Panc1 (cell line): ENCODE results near the gene DLX3. TPM values are rescaled to one million over a fixed set of nuclear protein-coding genes. Genes with fewer than 3 reads are reported as not detected.

Experiments used
- ATAC-seq: fragments of 200-7000 bp; cut with Tn5 transposase; 2 replicates; pipeline ENCODE4 v1.9.1; 2020; ENCODE audit warnings: mild to moderate bottlenecking, moderate library complexity
- BruUV-seq: library from RNA; stranded (reverse); fragments of 400-500 nt; replicated peaks from 2 replicates; lab custom pipeline; 2021; lab: Mats Ljungman, UMichigan
- CTCF ChIA-PET: fragments of 300-600 bp; sonication (Branson Sonifier 250); formaldehyde crosslinking; loops from one replicate; lab custom pipeline; 2022; ENCODE audit warnings: antibody characterized with exemption; lab: Charles Lee
- POLR2A ChIA-PET: fragments of 300-600 bp; sonication (Branson Sonifier 250); formaldehyde crosslinking; loops from one replicate; lab custom pipeline; 2022; ENCODE audit warnings: antibody characterized with exemption; lab: Charles Lee
- DNase-seq: peaks from one replicate; pipeline ENCODE4 v3.0.0-alpha.2; 2010; ENCODE audit warnings: low read depth, low spot score
- H3K27ac ChIP-seq: 2 replicates; pipeline ENCODE4 v1.5.1; 2011; ENCODE audit warnings: mild to moderate bottlenecking, low read length, inconsistent platforms
- H3K27me3 ChIP-seq: fragments of 200-500 bp; sonication (Bioruptor generic); 2 replicates; pipeline ENCODE4 v1.6.0; 2014; ENCODE audit warnings: low read length, inconsistent platforms; ENCODE audit not compliant: control insufficient read depth, insufficient read depth
- H3K36me3 ChIP-seq: fragments of 200-500 bp; sonication (Bioruptor generic); 2 replicates; pipeline ENCODE4 v1.5.1; 2014; ENCODE audit warnings: inconsistent platforms, mild to moderate bottlenecking, low read length, moderate library complexity; ENCODE audit not compliant: control insufficient read depth, insufficient read depth
- H3K4me1 ChIP-seq: 2 replicates; pipeline ENCODE4 v1.5.1; 2011; ENCODE audit warnings: inconsistent platforms, mild to moderate bottlenecking, low read length, moderate library complexity; ENCODE audit not compliant: control insufficient read depth, insufficient read depth
- H3K4me3 ChIP-seq, 2 experiments: 2 replicates each; pipeline ENCODE4 v1.5.1; 2011 to 2012; ENCODE audit warnings: low read depth in 2 of 2, low read length in 2 of 2, mild to moderate bottlenecking in 2 of 2, inconsistent platforms in 1 of 2, moderate library complexity in 1 of 2
- H3K9me3 ChIP-seq: fragments of 200-500 bp; sonication (Bioruptor generic); 2 replicates; pipeline ENCODE4 v1.5.1; 2014; ENCODE audit warnings: low read depth, mild to moderate bottlenecking, inconsistent platforms, low read length, moderate library complexity; ENCODE audit not compliant: control insufficient read depth, insufficient read depth
- CTCF ChIP-seq: fragments of 450-650 bp; IDR thresholded peaks from 2 replicates; pipeline ENCODE4 v1.5.1; 2017; ENCODE audit warnings: mild to moderate bottlenecking
- POLR2AphosphoS5 ChIP-seq: IDR thresholded peaks from 2 replicates; pipeline ENCODE4 v1.6.1; 2012; ENCODE audit warnings: mild to moderate bottlenecking, low read depth, low read length, moderate library complexity
- REST ChIP-seq, 2 experiments: IDR thresholded peaks; 2 replicates each; pipeline ENCODE4 v1.6.1; 2011 to 2012; ENCODE audit warnings: low read depth in 2 of 2, control low read depth in 1 of 2, low read length in 1 of 2, mild to moderate bottlenecking in 1 of 2, moderate library complexity in 1 of 2; ENCODE audit not compliant: insufficient read depth in 1 of 2
- SIN3A ChIP-seq: IDR thresholded peaks from 2 replicates; pipeline ENCODE4 v1.6.1; 2012; ENCODE audit warnings: low read depth, mild to moderate bottlenecking, low read length, moderate library complexity, borderline replicate concordance; ENCODE audit not compliant: insufficient read depth
- TCF7L2 ChIP-seq: IDR thresholded peaks from 2 replicates; pipeline ENCODE4 v1.6.1; 2011; ENCODE audit warnings: mild to moderate bottlenecking, low read depth, low read length, inconsistent platforms
- in situ Hi-C: cut with HindIII; loops from 2 replicates; pipeline ENCODE4 v1.10.0; 2016; ENCODE audit warnings: low sequenced_read_pairs, low pct_unique_long_range_greater_than_20kb
- intact Hi-C: fragments of 100-400 bp; cut with micrococcal nuclease; formaldehyde crosslinking; loops from one replicate; pipeline ENCODE4 v1.10.0; 2022; ENCODE audit not compliant: unreplicated experiment
- total RNA-seq: library from RNA; stranded (reverse); gene quantifications from one replicate; pipeline ENCODE4 v1.2.1, GENCODE V29; 2021; ENCODE audit not compliant: unreplicated experiment

DLX3 gene
- total RNA-seq, 1 experiment from 2014 or later, result 2.9 TPM

- no peak for ATAC-seq
- H3K27ac ChIP-seq, result peak overlapping the region; percentile 91
- no peak for DNase-seq
- ChIA-PET POLR2A (interaction anchor here (0.6 to 1.4 kb wide), 2 partner anchors 26 to 30 kb away, joined by 3 to 4 read pairs; partner anchors contain the start of gene ITGA3), CTCF (no interaction called here)
- intact Hi-C loops (no loop called here), in situ Hi-C loops (no loop called here)
- no peaks in the 10 kb centered on the region for H3K27me3 ChIP-seq
- H3K9me3 ChIP-seq, result no peaks in the 10 kb centered on the region; the same call in 1 of the 2 replicates
- H3K36me3 ChIP-seq, result no peaks in the 10 kb centered on the region
- H3K4me1 ChIP-seq, result peaks cover 37% of the 10 kb centered on the region
- BruUV-seq, result no TSS peak
- no peak overlapping the region for H3K4me3 ChIP-seq
- TF ChIP-seq CTCF (no peak), POLR2AphosphoS5 (no peak), REST (IDR thresholded peaks at IDR 0.05; ENCODE audit: insufficient read depth in 1 of 2, low read depth in 2 of 2, low read length in 1 of 2) (no peak), TCF7L2 (no peak), SIN3A (no peak)
Measured at GRCh38 chr17:50029185-50029584, 34.2 kb upstream of the DLX3 start.

GRCh38 chr17:50028736-50029120 lies 33.7 kb upstream of the DLX3 start:
- ATAC-seq (peak; percentile 4), DNase-seq (no peak)
- CTCF ChIA-PET, result interaction anchor here (0.7 to 3.6 kb wide), 2 partner anchors 9 to 28 kb away, joined by 5 to 15 read pairs; partner anchors contain the start of gene ITGA3
- no peak for TF ChIP-seq CTCF
- TF ChIP-seq TCF7L2, result no peak
- no peak for TF ChIP-seq REST (IDR thresholded peaks at IDR 0.05; ENCODE audit: insufficient read depth in 1 of 2, low read depth in 2 of 2, low read length in 1 of 2)
- no peak for TF ChIP-seq SIN3A
- no peak for TF ChIP-seq POLR2AphosphoS5
- no TSS peak for BruUV-seq
- no peaks in the 10 kb centered on the region; the same call in 1 of the 2 replicates for H3K9me3 ChIP-seq
- H3K4me3 ChIP-seq, result no peak overlapping the region
- H3K36me3 ChIP-seq, result no peaks in the 10 kb centered on the region
- peaks cover 37% of the 10 kb centered on the region for H3K4me1 ChIP-seq
- no peaks in the 10 kb centered on the region for H3K27me3 ChIP-seq
- in situ Hi-C loops (no loop called here), intact Hi-C loops (loop anchor here (1.0 kb wide), 1 partner anchor 27 kb away; no protein-coding TSS in a partner anchor)
- POLR2A ChIA-PET, result interaction anchor here (0.6 to 1.4 kb wide), 2 partner anchors 27 to 32 kb away, joined by 3 to 4 read pairs; partner anchors contain the start of gene ITGA3
- H3K27ac ChIP-seq, result peak overlapping the region; percentile 91
